ENCODE results near the gene FN1. TPM values are rescaled to one million over a fixed set of nuclear protein-coding genes. Genes with fewer than 3 reads are reported as not detected.

Gene FN1
- total and polyA plus RNA-seq, 2 donors (not counting 1 experiment from before 2014, with no cell fraction given), result 3,629 to 5,906 TPM

GRCh38 chr2:215403441-215404347 lies 32.2 kb downstream of the FN1 start:
- Histone ChIP-seq H3K4me3 (replicated peaks in 1 of 4; ENCODE audit: control extremely low read depth in 1 of 4, insufficient read depth in 1 of 4, low read depth in 3 of 4, low read length in 4 of 4) (no peak overlapping the region), H4K20me1 (ENCODE audit: control insufficient read depth, extremely low read depth, insufficient read depth, low read length) (peaks cover 2% of the 10 kb centered on the region), H3K27me3 (ENCODE audit: control insufficient read depth, insufficient read depth, low read length) (no peaks in the 10 kb centered on the region), H3K27ac (ENCODE audit: insufficient read depth, low read length) (no peak overlapping the region), H3K36me3 (ENCODE audit: control insufficient read depth, insufficient read depth, low read length) (peaks cover 18% of the 10 kb centered on the region), H3K9ac (ENCODE audit: insufficient read depth, low read length) (no peak overlapping the region), H3K4me2 (ENCODE audit: extremely low read depth, insufficient read depth, low read length) (no peak overlapping the region), H3K79me2 (ENCODE audit: control insufficient read depth, insufficient read depth, low read length) (peaks cover 13% of the 10 kb centered on the region), H2AFZ (ENCODE audit: low read length) (no peak overlapping the region), H3K4me1 (ENCODE audit: control insufficient read depth, extremely low read depth, insufficient read depth, low read length) (peaks cover 8% of the 10 kb centered on the region), H3K9me3 (ENCODE audit: control insufficient read depth, insufficient read depth, low read depth, low read length) (no peaks in the 10 kb centered on the region)
- DNase-seq (ENCODE audit: low read depth in 2 of 2), result peak in 1 of 2 donors; percentile 29
- no peak for TF ChIP-seq CTCF (conservative IDR thresholded peaks at IDR 0.05 in 1 of 2, IDR thresholded peaks at IDR 0.05 in 1 of 2; ENCODE audit: low read depth in 1 of 2, low read length in 2 of 2)
- TF ChIP-seq EZH2 (IDR thresholded peaks at IDR 0.05; ENCODE audit: low read length, missing control alignments), result no peak

GRCh38 chr2:215401896-215402379 lies 33.9 kb downstream of the FN1 start:
- Histone ChIP-seq H3K4me1 (ENCODE audit: control insufficient read depth, extremely low read depth, insufficient read depth, low read length) (peaks cover 18% of the 10 kb centered on the region), H3K4me2 (ENCODE audit: extremely low read depth, insufficient read depth, low read length) (no peak overlapping the region), H3K27ac (ENCODE audit: insufficient read depth, low read length) (peak overlapping the region; percentile 44), H3K79me2 (ENCODE audit: control insufficient read depth, insufficient read depth, low read length) (peaks cover 11% of the 10 kb centered on the region), H2AFZ (ENCODE audit: low read length) (no peak overlapping the region), H3K9me3 (ENCODE audit: control insufficient read depth, insufficient read depth, low read depth, low read length) (no peaks in the 10 kb centered on the region), H3K9ac (ENCODE audit: insufficient read depth, low read length) (no peak overlapping the region), H4K20me1 (ENCODE audit: control insufficient read depth, extremely low read depth, insufficient read depth, low read length) (peaks cover 2% of the 10 kb centered on the region), H3K36me3 (ENCODE audit: control insufficient read depth, insufficient read depth, low read length) (peaks cover 18% of the 10 kb centered on the region), H3K27me3 (ENCODE audit: control insufficient read depth, insufficient read depth, low read length) (no peaks in the 10 kb centered on the region), H3K4me3 (replicated peaks in 1 of 4; ENCODE audit: control extremely low read depth in 1 of 4, insufficient read depth in 1 of 4, low read depth in 3 of 4, low read length in 4 of 4) (no peak overlapping the region)
- DNase-seq (ENCODE audit: low read depth in 2 of 2), result peak; percentile 97 to 98
- TF ChIP-seq EZH2 (IDR thresholded peaks at IDR 0.05; ENCODE audit: low read length, missing control alignments), result no peak

GRCh38 chr2:215399067-215399716 lies 36.7 kb downstream of the FN1 start:
- Histone ChIP-seq H3K27ac (ENCODE audit: insufficient read depth, low read length) (no peak overlapping the region), H2AFZ (ENCODE audit: low read length) (no peak overlapping the region), H3K79me2 (ENCODE audit: control insufficient read depth, insufficient read depth, low read length) (peaks cover 6% of the 10 kb centered on the region), H3K36me3 (ENCODE audit: control insufficient read depth, insufficient read depth, low read length) (peaks cover 18% of the 10 kb centered on the region), H3K4me3 (replicated peaks in 1 of 4; ENCODE audit: control extremely low read depth in 1 of 4, insufficient read depth in 1 of 4, low read depth in 3 of 4, low read length in 4 of 4) (no peak overlapping the region), H3K27me3 (ENCODE audit: control insufficient read depth, insufficient read depth, low read length) (no peaks in the 10 kb centered on the region), H4K20me1 (ENCODE audit: control insufficient read depth, extremely low read depth, insufficient read depth, low read length) (peaks cover 2% of the 10 kb centered on the region), H3K9ac (ENCODE audit: insufficient read depth, low read length) (no peak overlapping the region), H3K4me1 (ENCODE audit: control insufficient read depth, extremely low read depth, insufficient read depth, low read length) (peaks cover 19% of the 10 kb centered on the region), H3K9me3 (ENCODE audit: control insufficient read depth, insufficient read depth, low read depth, low read length) (no peaks in the 10 kb centered on the region), H3K4me2 (ENCODE audit: extremely low read depth, insufficient read depth, low read length) (no peak overlapping the region)
- no peak for TF ChIP-seq CTCF (conservative IDR thresholded peaks at IDR 0.05 in 1 of 2, IDR thresholded peaks at IDR 0.05 in 1 of 2; ENCODE audit: low read depth in 1 of 2, low read length in 2 of 2)
- TF ChIP-seq EZH2 (IDR thresholded peaks at IDR 0.05; ENCODE audit: low read length, missing control alignments), result no peak
- no peak for DNase-seq (ENCODE audit: low read depth in 2 of 2)
